Measurements from ENCODE around the gene PGC. TPM values are rescaled to one million over a fixed set of nuclear protein-coding genes. Genes with fewer than 3 reads are reported as not detected.

PGC gene
- total and polyA plus RNA-seq, 4 donors, result 19.2 to 1,394 (median 467) TPM

DNA sequence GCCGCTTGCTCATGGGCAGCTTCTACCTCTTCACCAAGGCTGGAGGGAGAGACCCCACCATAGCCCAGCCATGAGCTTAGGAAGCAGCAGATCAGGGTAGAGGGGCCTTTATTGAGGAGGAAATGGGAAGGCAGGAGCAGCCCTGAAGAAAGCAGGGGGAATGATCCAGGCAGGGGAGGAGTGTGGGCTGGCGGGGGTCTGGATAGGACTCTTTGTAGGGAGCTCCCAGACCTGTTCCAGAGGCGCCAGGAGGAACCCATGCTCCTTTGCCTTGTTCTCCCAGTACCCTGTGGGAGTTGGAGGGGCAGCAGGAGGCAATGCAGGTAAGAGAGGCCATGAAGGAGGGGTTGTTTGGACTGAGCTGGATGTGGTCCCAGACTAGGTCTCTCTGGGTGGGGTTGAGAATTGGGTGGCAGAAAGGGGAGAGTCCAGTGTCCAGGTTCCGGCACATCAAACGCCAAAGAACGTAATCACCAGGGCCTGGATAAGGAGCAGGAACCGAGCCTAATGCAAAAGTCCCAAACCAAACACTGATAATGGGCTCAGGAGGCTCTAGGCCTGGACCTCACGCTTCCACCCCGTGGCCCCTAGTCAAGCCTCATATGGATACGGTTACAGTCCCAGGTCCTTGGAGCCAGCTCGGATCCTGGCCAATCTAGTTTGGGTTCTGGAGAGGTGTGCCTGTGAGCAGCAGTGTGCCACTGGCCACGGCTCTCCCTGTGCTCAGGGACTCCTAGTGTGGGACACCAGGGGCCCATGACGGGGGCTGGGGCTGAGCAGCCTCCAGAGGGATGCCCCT, 12.1 kb upstream of the PGC start:
- ATAC-seq (ENCODE audit: insufficient read depth, low FRiP score) (no peak), DNase-seq (no peak)

DNA sequence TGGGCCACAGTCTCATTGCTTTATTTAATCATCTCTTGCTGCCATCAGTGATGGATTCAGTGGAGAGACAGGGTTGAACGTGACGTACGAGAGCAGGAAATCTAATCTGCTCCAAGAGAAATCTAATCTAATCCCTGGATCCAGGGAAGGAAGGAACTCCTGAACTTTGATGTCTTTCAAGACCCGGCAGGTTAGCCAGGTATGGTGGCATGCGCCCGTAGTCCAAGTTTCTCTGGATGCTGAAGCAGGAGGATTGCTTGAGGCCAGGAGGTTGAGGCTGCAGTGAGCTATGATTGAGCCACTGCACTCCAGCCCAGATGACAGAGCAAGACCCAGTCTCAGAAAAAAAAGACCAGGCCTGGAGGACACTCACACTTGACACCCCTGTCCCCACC, 11.4 kb upstream of the PGC start:
- Histone ChIP-seq H3K9me3 (ENCODE audit: control insufficient read depth in 4 of 4, insufficient read depth in 3 of 4, low read length in 3 of 4) (no peaks in the 10 kb centered on the region), H3K27me3 (ENCODE audit: control insufficient read depth in 3 of 3, insufficient read depth in 3 of 3, low read length in 2 of 3) (no peaks in the 10 kb centered on the region), H3K36me3 (ENCODE audit: control insufficient read depth in 4 of 4, insufficient read depth in 4 of 4, low read length in 4 of 4) (no peaks in the 10 kb centered on the region), H3K4me3 (no peak overlapping the region), H3K27ac (ENCODE audit: low read depth in 1 of 2, low read length in 1 of 2) (no peak overlapping the region), H3K9ac (ENCODE audit: insufficient read depth in 1 of 2, low read length in 2 of 2) (no peak overlapping the region), H3K4me1 (ENCODE audit: control insufficient read depth in 5 of 5, insufficient read depth in 5 of 5, low read length in 5 of 5) (peaks cover 0 to 5% (median 0%) of the 10 kb centered on the region in 5 donors)
- ATAC-seq (ENCODE audit: insufficient read depth, low FRiP score) (no peak), DNase-seq (no peak)
- WGBS, 2 donors, result 91 to 93% methylated on average over 6 of the region's 6 CpGs
- TF ChIP-seq, protein P1, sequence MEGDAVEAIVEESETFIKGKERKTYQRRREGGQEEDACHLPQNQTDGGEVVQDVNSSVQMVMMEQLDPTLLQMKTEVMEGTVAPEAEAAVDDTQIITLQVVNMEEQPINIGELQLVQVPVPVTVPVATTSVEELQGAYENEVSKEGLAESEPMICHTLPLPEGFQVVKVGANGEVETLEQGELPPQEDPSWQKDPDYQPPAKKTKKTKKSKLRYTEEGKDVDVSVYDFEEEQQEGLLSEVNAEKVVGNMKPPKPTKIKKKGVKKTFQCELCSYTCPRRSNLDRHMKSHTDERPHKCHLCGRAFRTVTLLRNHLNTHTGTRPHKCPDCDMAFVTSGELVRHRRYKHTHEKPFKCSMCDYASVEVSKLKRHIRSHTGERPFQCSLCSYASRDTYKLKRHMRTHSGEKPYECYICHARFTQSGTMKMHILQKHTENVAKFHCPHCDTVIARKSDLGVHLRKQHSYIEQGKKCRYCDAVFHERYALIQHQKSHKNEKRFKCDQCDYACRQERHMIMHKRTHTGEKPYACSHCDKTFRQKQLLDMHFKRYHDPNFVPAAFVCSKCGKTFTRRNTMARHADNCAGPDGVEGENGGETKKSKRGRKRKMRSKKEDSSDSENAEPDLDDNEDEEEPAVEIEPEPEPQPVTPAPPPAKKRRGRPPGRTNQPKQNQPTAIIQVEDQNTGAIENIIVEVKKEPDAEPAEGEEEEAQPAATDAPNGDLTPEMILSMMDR (IDR thresholded peaks at IDR 0.05; ENCODE audit: control extremely low read depth, extremely low read depth), result no peak

More for the DNA sequence above, 12.1 kb upstream of the PGC start:
- Histone ChIP-seq H3K27ac (ENCODE audit: low read depth in 1 of 2, low read length in 1 of 2) (no peak overlapping the region), H3K4me1 (ENCODE audit: control insufficient read depth in 5 of 5, insufficient read depth in 5 of 5, low read length in 5 of 5) (peaks cover 0 to 6% (median 0%) of the 10 kb centered on the region in 5 donors), H3K4me3 (no peak overlapping the region), H3K36me3 (ENCODE audit: control insufficient read depth in 4 of 4, insufficient read depth in 4 of 4, low read length in 4 of 4) (no peaks in the 10 kb centered on the region), H3K27me3 (ENCODE audit: control insufficient read depth in 3 of 3, insufficient read depth in 3 of 3, low read length in 2 of 3) (no peaks in the 10 kb centered on the region), H3K9ac (ENCODE audit: insufficient read depth in 1 of 2, low read length in 2 of 2) (no peak overlapping the region), H3K9me3 (ENCODE audit: control insufficient read depth in 4 of 4, insufficient read depth in 3 of 4, low read length in 3 of 4) (no peaks in the 10 kb centered on the region)
- TF ChIP-seq, protein P1 (IDR thresholded peaks at IDR 0.05; ENCODE audit: control extremely low read depth, extremely low read depth), result no peak
- 89 to 94% methylated on average over 13 of the region's 13 CpGs for WGBS, 2 donors

DNA sequence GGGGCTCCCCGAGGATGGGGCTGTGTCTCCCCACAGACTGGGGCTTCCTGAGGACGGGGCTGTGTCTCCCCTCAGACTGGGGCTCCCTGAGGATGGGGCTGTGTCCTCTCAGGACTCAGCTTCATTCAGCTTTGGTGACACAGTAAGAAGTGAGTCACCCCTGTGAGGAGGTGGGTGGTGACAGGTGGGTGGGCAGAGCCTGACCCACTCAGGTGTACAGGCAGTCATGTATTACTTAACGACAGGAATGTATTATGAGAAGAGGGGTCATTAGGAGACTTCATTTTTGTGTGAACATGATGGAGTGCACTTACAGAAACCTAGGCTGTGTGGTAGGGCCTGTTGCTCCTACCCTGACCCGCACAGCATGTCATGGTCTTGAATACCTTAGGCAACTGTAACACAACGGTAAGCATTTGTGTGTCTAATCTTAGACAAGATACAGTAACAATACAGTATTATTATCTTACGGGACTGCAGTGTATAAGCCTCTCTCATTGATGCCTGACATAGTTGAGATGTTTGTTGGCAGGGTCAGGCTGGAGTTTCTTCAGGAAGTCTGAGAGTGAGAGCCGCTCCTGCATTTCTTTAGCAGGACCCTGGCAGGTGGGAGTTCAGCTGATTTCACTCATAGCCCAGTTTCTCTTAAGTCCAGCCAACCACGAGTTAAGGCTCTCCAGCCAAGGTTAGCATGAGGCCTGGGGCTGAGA, 10.9 kb upstream of the PGC start:
- ATAC-seq (ENCODE audit: insufficient read depth, low FRiP score) (no peak), DNase-seq (no peak)
- TF ChIP-seq, protein P1 (IDR thresholded peaks at IDR 0.05; ENCODE audit: control extremely low read depth, extremely low read depth), result no peak

More for the DNA sequence above, 10.9 kb upstream of the PGC start:
- Histone ChIP-seq H3K27me3 (ENCODE audit: control insufficient read depth in 3 of 3, insufficient read depth in 3 of 3, low read length in 2 of 3) (no peaks in the 10 kb centered on the region), H3K9me3 (ENCODE audit: control insufficient read depth in 4 of 4, insufficient read depth in 3 of 4, low read length in 3 of 4) (no peaks in the 10 kb centered on the region), H3K27ac (ENCODE audit: low read depth in 1 of 2, low read length in 1 of 2) (no peak overlapping the region), H3K36me3 (ENCODE audit: control insufficient read depth in 4 of 4, insufficient read depth in 4 of 4, low read length in 4 of 4) (no peaks in the 10 kb centered on the region), H3K9ac (ENCODE audit: insufficient read depth in 1 of 2, low read length in 2 of 2) (no peak overlapping the region), H3K4me1 (ENCODE audit: control insufficient read depth in 5 of 5, insufficient read depth in 5 of 5, low read length in 5 of 5) (no peaks in the 10 kb centered on the region), H3K4me3 (no peak overlapping the region)
- WGBS, 2 donors, result 70 to 83% methylated on average over 8 of the region's 8 CpGs

Measured in lung (tissue), 12 donors.